Measurements from ENCODE around the gene NKAIN2.

Gene NKAIN2

GRCh38 chr6:124858564-124858963 lies 1054.9 kb downstream of the NKAIN2 start:
- no peak for ATAC-seq
- TF ChIP-seq ZFP3 (CRISPR knock-in tag; IDR thresholded peaks at IDR 0.05): no peak
- no peak for TF ChIP-seq CSRNP3 (CRISPR knock-in tag; IDR thresholded peaks at IDR 0.05)
- no peak for TF ChIP-seq CSDC2 (CRISPR knock-in tag; IDR thresholded peaks at IDR 0.05)
- TF ChIP-seq PPARA (CRISPR knock-in tag; IDR thresholded peaks at IDR 0.05; ENCODE audit: borderline replicate concordance): no peak
- no peak for TF ChIP-seq RARB (CRISPR knock-in tag; IDR thresholded peaks at IDR 0.05)
- TF ChIP-seq OSR1 (CRISPR knock-in tag; IDR thresholded peaks at IDR 0.05): no peak
- no peak for TF ChIP-seq ZNF70 (CRISPR knock-in tag; IDR thresholded peaks at IDR 0.05)
- no peak for TF ChIP-seq CREB5 (CRISPR knock-in tag; IDR thresholded peaks at IDR 0.05; ENCODE audit: low read depth)

- ATAC-seq: no peak
- TF ChIP-seq BACH2 (CRISPR knock-in tag; IDR thresholded peaks at IDR 0.05; ENCODE audit: borderline replicate concordance): no peak
- TF ChIP-seq CREB5 (CRISPR knock-in tag; IDR thresholded peaks at IDR 0.05; ENCODE audit: low read depth): no peak
- TF ChIP-seq ARNTL (CRISPR knock-in tag; IDR thresholded peaks at IDR 0.05; ENCODE audit: borderline replicate concordance, low read depth): no peak
- TF ChIP-seq SNAI2 (CRISPR knock-in tag; IDR thresholded peaks at IDR 0.05): no peak
- TF ChIP-seq ZC3H10 (CRISPR knock-in tag; IDR thresholded peaks at IDR 0.05): no peak
- no peak for TF ChIP-seq PATZ1 (CRISPR knock-in tag; IDR thresholded peaks at IDR 0.05; ENCODE audit: borderline replicate concordance)
- TF ChIP-seq TCF4 (CRISPR knock-in tag; IDR thresholded peaks at IDR 0.05; ENCODE audit: borderline replicate concordance): no peak
- TF ChIP-seq CSRNP3 (CRISPR knock-in tag; IDR thresholded peaks at IDR 0.05): no peak
- no peak for TF ChIP-seq POU6F1 (CRISPR knock-in tag; IDR thresholded peaks at IDR 0.05; ENCODE audit: borderline replicate concordance, low read depth)
- TF ChIP-seq GLIS3 (CRISPR knock-in tag; IDR thresholded peaks at IDR 0.05): no peak
- TF ChIP-seq TOX (CRISPR knock-in tag; IDR thresholded peaks at IDR 0.05; ENCODE audit: borderline replicate concordance): no peak
- no peak for TF ChIP-seq OSR1 (CRISPR knock-in tag; IDR thresholded peaks at IDR 0.05)
Observed at GRCh38 chr6:124859366-124859765, 1055.7 kb downstream of the NKAIN2 start.

GRCh38 chr6:124866040-124866439 lies 1062.4 kb downstream of the NKAIN2 start:
- no peak for ATAC-seq
- TF ChIP-seq POU6F1 (CRISPR knock-in tag; IDR thresholded peaks at IDR 0.05; ENCODE audit: borderline replicate concordance, low read depth) (no peak), PATZ1 (CRISPR knock-in tag; IDR thresholded peaks at IDR 0.05; ENCODE audit: borderline replicate concordance) (no peak)
